Measurements from ENCODE around the gene FER. TPM values are rescaled to one million over a fixed set of nuclear protein-coding genes. Genes with fewer than 3 reads are reported as not detected.

FER gene
- total RNA-seq, 2 donors from 2014 or later: 10.8 to 15.7 TPM

- H3K36me3 ChIP-seq: no peaks in the 10 kb centered on the region
- no peak for DNase-seq
- no peak overlapping the region for H3K4me3 ChIP-seq
- intact Hi-C loops (cut with DNase I): no loop called here
- no peaks in the 10 kb centered on the region for H3K4me1 ChIP-seq
- no peaks in the 10 kb centered on the region for H3K9me3 ChIP-seq
- TF ChIP-seq CTCF (IDR thresholded peaks at IDR 0.05): no peak
- no peaks in the 10 kb centered on the region for H3K27me3 ChIP-seq
- no peak overlapping the region for H3K9ac ChIP-seq (ENCODE audit: low read depth in 2 of 2, low read length in 2 of 2)
- H3K27ac ChIP-seq: no peak overlapping the region
Measured at GRCh38 chr5:109161914-109162683, 414.4 kb downstream of the FER start.

DNA sequence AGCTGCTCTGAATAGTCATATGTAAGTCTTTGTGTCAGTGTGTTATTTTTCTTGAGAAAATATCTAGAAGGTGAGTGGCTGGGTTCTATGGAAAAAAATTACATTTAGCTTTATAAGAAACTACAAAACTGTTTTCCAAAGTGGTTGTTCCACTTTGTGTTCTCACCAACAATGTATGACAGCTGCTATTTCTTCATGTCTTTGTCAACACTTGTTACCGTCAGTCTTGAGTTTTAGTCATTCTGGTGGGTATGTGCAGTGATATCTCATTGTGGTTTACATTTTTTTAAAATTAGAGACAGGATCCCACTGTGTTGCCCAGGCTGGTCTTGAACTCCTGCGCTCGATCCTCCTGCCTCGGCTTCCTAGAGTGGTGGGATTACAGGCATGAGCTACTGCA is 415.6 kb downstream of the FER start:
- TF ChIP-seq CTCF (IDR thresholded peaks at IDR 0.05): no peak
- H3K4me3 ChIP-seq: no peak overlapping the region
- no peak overlapping the region for H3K27ac ChIP-seq
- H3K9me3 ChIP-seq: no peaks in the 10 kb centered on the region
- H3K36me3 ChIP-seq: no peaks in the 10 kb centered on the region
- no peaks in the 10 kb centered on the region for H3K27me3 ChIP-seq
- H3K9ac ChIP-seq (ENCODE audit: low read depth in 2 of 2, low read length in 2 of 2): no peak overlapping the region
- H3K4me1 ChIP-seq: no peaks in the 10 kb centered on the region
- DNase-seq: no peak
- intact Hi-C loops (cut with DNase I): no loop called here

DNA sequence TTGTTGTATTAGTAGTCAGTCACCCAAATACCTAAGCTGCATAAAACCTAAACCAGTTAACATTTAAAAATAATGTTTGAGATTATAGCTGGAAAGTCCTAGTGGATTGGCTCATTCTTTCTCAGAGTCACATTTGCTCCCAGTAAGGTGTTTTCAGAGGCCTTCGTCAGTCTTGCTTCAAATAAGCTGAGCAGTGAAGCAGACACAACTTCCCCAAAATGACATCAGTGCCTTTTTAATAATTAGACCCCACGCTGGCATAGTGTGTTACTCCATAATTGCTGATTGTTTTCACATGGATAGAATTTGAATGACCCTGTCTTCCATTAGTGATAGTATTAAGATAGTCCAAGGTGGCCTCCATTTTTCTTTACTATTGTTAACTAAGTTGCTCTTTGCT is 416.3 kb downstream of the FER start:
- intact Hi-C loops (cut with DNase I): no loop called here
- Histone ChIP-seq H3K36me3 (no peaks in the 10 kb centered on the region), H3K9ac (ENCODE audit: low read depth in 2 of 2, low read length in 2 of 2) (no peak overlapping the region), H3K4me1 (no peaks in the 10 kb centered on the region), H3K9me3 (no peaks in the 10 kb centered on the region), H3K4me3 (no peak overlapping the region), H3K27ac (no peak overlapping the region), H3K27me3 (no peaks in the 10 kb centered on the region)
- no peak for TF ChIP-seq CTCF (IDR thresholded peaks at IDR 0.05)
- DNase-seq: no peak

- no peak overlapping the region for H3K9ac ChIP-seq (ENCODE audit: low read depth in 2 of 2, low read length in 2 of 2)
- no peaks in the 10 kb centered on the region for H3K27me3 ChIP-seq
- no peaks in the 10 kb centered on the region for H3K4me1 ChIP-seq
- H3K9me3 ChIP-seq: no peaks in the 10 kb centered on the region
- H3K4me3 ChIP-seq: no peak overlapping the region
- H3K36me3 ChIP-seq: no peaks in the 10 kb centered on the region
- no peak for TF ChIP-seq CTCF (IDR thresholded peaks at IDR 0.05)
- H3K27ac ChIP-seq: no peak overlapping the region
- intact Hi-C loops (cut with DNase I): no loop called here
- no peak for DNase-seq
Measured at GRCh38 chr5:109167586-109167985, 419.9 kb downstream of the FER start.

GRCh38 chr5:109168151-109168550 is 420.5 kb downstream of the FER start:
- intact Hi-C loops (cut with DNase I): no loop called here
- no peaks in the 10 kb centered on the region for H3K4me1 ChIP-seq

More at GRCh38 chr5:109168151-109168550, 420.5 kb downstream of the FER start:
- Histone ChIP-seq H3K27me3 (no peaks in the 10 kb centered on the region), H3K4me3 (no peak overlapping the region), H3K9ac (ENCODE audit: low read depth in 2 of 2, low read length in 2 of 2) (no peak overlapping the region), H3K27ac (no peak overlapping the region), H3K9me3 (no peaks in the 10 kb centered on the region), H3K36me3 (no peaks in the 10 kb centered on the region)
- TF ChIP-seq CTCF (IDR thresholded peaks at IDR 0.05): no peak
- DNase-seq: no peak

Measured in colonic mucosa (tissue), 4 donors.